AG04449 (cell line): ENCODE results near the gene TSPYL4.

Experiments
- CTCF ChIA-PET: fragments of 350-600 bp; formaldehyde crosslinking; extraction: SDS; loops from one replicate; lab custom pipeline; 2021; ENCODE audit warnings: antibody characterized with exemption; lab: Yijun Ruan, JAX
- POLR2A ChIA-PET: fragments of 400-600, 350-600 bp; formaldehyde crosslinking; extraction: SDS; loops from one replicate; lab custom pipeline; 2020; ENCODE audit warnings: antibody characterized with exemption, inconsistent platforms; lab: Yijun Ruan, JAX
- DNase-seq: peaks from one replicate; pipeline ENCODE4 v3.0.0-alpha.2; 2010; ENCODE audit warnings: low read depth, low spot score
- H3K4me3 ChIP-seq: 2 replicates; pipeline ENCODE4 v1.5.1; 2011; ENCODE audit warnings: low read depth, mild to moderate bottlenecking, control low read depth, low read length
- TF ChIP-seq, protein P1 (sequence below): IDR thresholded peaks from one replicate; pipeline ENCODE4 v1.5.1; 2011; ENCODE audit warnings: mild to moderate bottlenecking, moderate library complexity, low read length, control low read depth, inconsistent platforms; ENCODE audit not compliant: insufficient read depth; ENCODE audit errors: missing control alignments

TSPYL4 gene

DNA sequence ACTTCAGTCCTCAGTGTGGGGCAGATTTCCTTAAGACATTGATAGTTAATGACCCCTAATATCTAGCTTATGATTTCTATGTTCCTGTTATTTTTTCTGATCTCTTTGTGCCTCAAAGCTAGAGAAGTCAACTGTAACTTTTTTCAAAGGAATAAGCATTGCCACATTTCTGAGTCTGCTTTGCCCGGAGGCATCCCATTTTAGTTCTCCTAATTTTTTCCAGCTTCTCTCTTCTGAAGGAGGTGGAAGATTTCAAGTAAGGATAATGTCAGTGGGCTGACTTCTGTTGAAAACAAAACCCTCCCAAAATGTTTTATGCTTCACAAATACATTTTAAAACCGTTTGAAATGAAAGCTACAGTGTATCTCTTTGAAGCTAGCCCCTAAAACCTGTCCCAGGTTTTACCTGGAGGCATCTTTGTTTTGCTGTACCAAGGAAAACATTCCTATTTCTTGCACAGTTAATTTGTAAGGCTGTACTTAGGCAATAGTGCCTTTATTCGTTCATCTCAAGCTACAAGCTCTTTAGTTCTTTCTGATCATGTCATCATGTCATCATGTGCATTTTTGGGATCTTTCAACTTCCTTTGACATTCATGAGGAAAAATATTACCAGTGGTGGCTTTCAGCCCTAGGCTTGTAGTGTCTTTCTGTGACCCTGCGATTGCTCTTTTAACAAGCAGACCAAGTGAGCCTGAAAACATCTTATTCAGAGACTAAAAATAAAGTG is 45.7 kb downstream of the TSPYL4 start:
- DNase-seq = no peak
- TF ChIP-seq, protein P1, sequence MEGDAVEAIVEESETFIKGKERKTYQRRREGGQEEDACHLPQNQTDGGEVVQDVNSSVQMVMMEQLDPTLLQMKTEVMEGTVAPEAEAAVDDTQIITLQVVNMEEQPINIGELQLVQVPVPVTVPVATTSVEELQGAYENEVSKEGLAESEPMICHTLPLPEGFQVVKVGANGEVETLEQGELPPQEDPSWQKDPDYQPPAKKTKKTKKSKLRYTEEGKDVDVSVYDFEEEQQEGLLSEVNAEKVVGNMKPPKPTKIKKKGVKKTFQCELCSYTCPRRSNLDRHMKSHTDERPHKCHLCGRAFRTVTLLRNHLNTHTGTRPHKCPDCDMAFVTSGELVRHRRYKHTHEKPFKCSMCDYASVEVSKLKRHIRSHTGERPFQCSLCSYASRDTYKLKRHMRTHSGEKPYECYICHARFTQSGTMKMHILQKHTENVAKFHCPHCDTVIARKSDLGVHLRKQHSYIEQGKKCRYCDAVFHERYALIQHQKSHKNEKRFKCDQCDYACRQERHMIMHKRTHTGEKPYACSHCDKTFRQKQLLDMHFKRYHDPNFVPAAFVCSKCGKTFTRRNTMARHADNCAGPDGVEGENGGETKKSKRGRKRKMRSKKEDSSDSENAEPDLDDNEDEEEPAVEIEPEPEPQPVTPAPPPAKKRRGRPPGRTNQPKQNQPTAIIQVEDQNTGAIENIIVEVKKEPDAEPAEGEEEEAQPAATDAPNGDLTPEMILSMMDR = no peak
- ChIA-PET CTCF (interaction anchor here (0.8 to 4.1 kb wide), 4 partner anchors 9 to 60 kb away, joined by 3 to 41 read pairs (median 5); no protein-coding TSS in a partner anchor), POLR2A (no interaction called here)
- no peak overlapping the region for H3K4me3 ChIP-seq

DNA sequence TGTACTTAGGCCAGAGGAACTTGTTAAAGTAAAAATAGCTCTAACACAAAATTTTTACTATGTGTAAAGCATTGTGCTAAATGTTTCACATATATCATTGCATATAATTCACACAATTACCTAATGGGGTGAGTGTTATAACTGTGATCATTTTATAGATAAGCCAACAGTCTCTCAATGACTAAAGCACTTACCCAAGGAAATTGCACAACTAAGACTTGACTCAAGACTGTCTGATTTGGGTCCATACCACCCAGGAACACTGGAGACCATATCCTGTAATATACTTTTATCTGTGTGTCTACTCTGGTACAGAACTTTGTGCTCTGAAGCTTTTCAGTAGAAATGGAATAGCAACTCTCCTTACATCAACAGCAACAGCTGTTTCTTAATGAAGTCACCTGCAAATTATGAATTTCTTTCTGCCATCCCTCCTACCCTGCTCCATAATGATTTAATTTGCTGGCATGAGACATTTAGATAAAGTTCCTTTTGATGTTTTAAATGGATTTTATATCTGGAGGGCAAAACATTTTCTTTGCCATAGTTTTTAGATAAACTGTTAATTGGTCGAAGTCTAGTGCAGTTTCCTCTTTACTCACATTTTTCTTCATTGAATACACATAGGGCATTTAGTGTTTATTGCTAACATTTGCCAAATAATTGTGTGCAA is 47.5 kb downstream of the TSPYL4 start:
- no peak for DNase-seq
- ChIA-PET CTCF (interaction anchor here (1.3 to 4.1 kb wide), 4 partner anchors 9 to 89 kb away, joined by 3 to 41 read pairs (median 6); no protein-coding TSS in a partner anchor), POLR2A (no interaction called here)
- no peak overlapping the region for H3K4me3 ChIP-seq
- TF ChIP-seq, protein P1 = no peak

DNA sequence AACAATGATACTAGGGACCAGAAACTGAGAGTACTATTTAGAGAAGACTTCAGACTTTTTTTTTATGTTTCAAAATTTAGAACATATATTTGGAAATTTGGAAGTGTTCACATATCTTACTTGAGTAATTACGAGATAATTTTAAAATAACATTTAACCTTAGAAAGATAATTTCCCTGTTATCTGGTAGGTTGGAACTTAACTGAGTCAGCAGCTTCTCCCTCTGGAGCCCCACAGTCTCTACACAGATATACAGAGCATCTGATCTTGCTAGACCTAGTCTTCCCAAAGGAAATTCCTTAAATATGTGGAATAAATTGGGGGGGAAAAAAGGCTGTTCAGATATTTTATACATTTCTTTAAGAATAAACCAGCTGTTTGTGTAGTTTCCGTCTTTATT is 48.6 kb downstream of the TSPYL4 start:
- POLR2A ChIA-PET = no interaction called here
- DNase-seq = no peak
- CTCF ChIA-PET = interaction anchor here (1.3 to 4.1 kb wide), 3 partner anchors 10 to 88 kb away, joined by 3 to 41 read pairs (median 5); no protein-coding TSS in a partner anchor
- TF ChIP-seq, protein P1 = no peak
- H3K4me3 ChIP-seq = no peak overlapping the region

DNA sequence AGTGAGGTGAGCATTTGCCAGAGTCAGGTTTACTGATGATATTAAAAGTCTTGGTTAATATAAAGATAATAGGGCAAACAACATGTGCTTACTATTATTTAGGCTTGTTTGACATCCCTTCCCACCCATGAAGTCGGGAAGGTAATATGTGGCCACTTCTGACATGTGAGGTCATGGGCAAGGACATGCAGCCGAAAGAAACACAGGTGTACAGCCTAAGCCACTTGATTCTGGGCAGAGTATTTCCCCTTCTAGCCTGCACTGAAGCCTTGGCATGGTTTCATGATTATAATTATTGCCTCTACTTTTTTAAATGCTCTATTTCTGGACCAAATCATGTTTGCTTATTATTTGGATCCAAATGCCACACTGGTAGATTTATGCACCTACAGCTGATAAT is 52.3 kb downstream of the TSPYL4 start:
- CTCF ChIA-PET = interaction anchor here (1.0 kb wide), 1 partner anchor 15 kb away, joined by 3 read pairs; no protein-coding TSS in a partner anchor
- POLR2A ChIA-PET = no interaction called here
- H3K4me3 ChIP-seq = no peak overlapping the region
- TF ChIP-seq, protein P1 = no peak
- DNase-seq = no peak

DNA sequence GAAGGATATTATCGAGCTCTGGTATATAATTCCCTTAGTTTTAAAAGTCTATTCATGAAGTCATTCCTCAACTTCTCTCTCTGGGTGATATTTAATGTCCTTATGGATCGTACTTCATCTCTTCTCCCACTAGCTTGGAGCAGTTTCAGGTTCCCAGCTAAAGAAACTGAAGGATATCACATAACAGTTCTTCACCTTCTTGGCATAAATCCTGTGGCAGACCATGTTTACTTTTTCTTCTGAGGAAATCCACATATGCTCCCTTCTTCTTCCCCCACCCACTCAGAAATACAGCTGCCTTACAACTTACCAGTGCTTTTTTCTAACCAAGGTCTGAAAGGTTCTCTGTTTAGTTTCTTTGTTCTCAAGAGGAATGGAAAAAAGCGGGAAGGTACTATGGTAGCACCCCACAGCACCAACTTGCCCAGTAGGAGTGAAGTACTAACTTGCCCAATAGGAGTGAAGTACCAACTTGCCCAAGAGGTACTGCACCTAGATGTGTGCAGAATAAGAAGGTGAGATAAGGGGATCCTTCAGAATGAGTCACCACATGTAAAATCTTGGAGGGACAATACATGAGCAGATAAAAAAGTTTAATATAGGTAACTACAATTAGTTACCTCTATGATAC is 53.1 kb downstream of the TSPYL4 start:
- CTCF ChIA-PET = interaction anchor here (0.8 to 1.2 kb wide), 2 partner anchors 16 to 18 kb away, joined by 3 to 4 read pairs; no protein-coding TSS in a partner anchor
- POLR2A ChIA-PET = no interaction called here
- no peak for DNase-seq

More for the DNA sequence above, 53.1 kb downstream of the TSPYL4 start:
- TF ChIP-seq, protein P1 = no peak
- H3K4me3 ChIP-seq = no peak overlapping the region
